Measurements from ENCODE around the gene SHD. TPM values are rescaled to one million over a fixed set of nuclear protein-coding genes. Genes with fewer than 3 reads are reported as not detected.

Gene SHD
- total and polyA plus RNA-seq, 9 of the 15 experiments (the other 6 are each of a cell fraction or from before 2014, with no cell fraction given): 0.05 to 0.62 (median 0.15) TPM; not detected in 5

GRCh38 chr19:4328991-4329681 lies 50.1 kb downstream of the SHD start (continued):
- TF ChIP-seq ZNF407 (IDR thresholded peaks at IDR 0.05; ENCODE audit: low read depth): 0 out of 2 replicates have a peak, but pooled peaks have one; percentile 44
